Measurements from ENCODE around the gene TBATA. TPM values are rescaled to one million over a fixed set of nuclear protein-coding genes. Genes with fewer than 3 reads are reported as not detected.

TBATA gene
- total RNA-seq, 1 experiment from 2014 or later, result not detected

DNA sequence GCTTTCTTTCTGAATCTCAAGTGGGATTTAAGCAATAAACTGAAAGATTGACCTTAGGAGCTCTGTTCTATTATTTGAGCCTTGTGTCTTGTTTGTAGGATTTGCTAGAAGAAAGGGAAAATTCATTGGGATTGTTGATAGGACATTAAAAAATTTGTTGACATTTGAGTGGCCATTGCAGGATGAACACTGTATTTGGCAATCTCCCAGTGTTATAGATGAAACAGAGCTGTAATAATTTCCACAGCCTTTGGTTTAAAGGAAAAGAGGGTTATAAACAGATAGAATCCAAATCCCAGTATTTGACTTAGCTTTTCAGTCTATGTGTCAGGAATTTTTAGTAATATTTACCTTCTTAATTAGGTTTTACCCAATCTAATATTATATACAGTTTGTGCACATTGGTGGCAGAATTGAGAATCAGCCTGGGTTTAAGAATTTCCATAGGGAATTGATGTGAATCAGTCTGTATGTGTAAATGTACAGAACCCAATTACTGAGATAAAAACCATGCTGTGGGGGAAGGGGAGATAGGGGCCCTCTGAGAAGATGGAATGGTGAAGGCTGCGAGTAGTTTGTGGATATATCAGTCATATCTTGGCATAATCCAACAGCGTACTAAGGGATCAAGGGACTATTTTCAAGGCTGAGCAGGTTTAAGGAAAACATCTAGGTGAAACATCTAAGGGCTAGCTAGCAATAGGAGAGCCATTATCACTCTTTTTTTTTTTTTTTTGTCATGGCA, 37.1 kb upstream of the TBATA start:
- Mint-ChIP-seq H3K9me3 (no peaks in the 10 kb centered on the region), H3K36me3 (peaks cover 26% of the 10 kb centered on the region), H3K27me3 (ENCODE audit: low read depth) (no peaks in the 10 kb centered on the region), H3K4me3 (no peak overlapping the region), H3K4me1 (peaks cover 9% of the 10 kb centered on the region), H3K27ac (no peak overlapping the region)
- ATAC-seq (no peak), DNase-seq (ENCODE audit: low spot score) (no peak)
- ChIA-PET POLR2A (no interaction called here), CTCF (no interaction called here)
- TF ChIP-seq, protein P1, sequence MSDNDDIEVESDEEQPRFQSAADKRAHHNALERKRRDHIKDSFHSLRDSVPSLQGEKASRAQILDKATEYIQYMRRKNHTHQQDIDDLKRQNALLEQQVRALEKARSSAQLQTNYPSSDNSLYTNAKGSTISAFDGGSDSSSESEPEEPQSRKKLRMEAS (CRISPR knock-in tag; IDR thresholded peaks at IDR 0.05), result no peak
- TF ChIP-seq FOXK1 (CRISPR knock-in tag; IDR thresholded peaks at IDR 0.05) (no peak), RORB (CRISPR knock-in tag; IDR thresholded peaks at IDR 0.05) (no peak), JAZF1 (CRISPR knock-in tag; IDR thresholded peaks at IDR 0.05) (no peak), SMAD3 (CRISPR knock-in tag; IDR thresholded peaks at IDR 0.05; ENCODE audit: borderline replicate concordance) (no peak), ZNF121 (CRISPR knock-in tag; IDR thresholded peaks at IDR 0.05) (no peak), TEAD4 (CRISPR knock-in tag; IDR thresholded peaks at IDR 0.05) (no peak), ZNF232 (CRISPR knock-in tag; IDR thresholded peaks at IDR 0.05) (no peak), OVOL2 (CRISPR knock-in tag; IDR thresholded peaks at IDR 0.05; ENCODE audit: borderline replicate concordance) (no peak), NR3C1 (CRISPR knock-in tag; conservative IDR thresholded peaks at IDR 0.05; ENCODE audit: low read depth) (no peak), CREB1 (CRISPR knock-in tag; IDR thresholded peaks at IDR 0.05) (no peak), NFATC4 (CRISPR knock-in tag; IDR thresholded peaks at IDR 0.05) (no peak), ZNF396 (CRISPR knock-in tag; IDR thresholded peaks at IDR 0.05; ENCODE audit: borderline replicate concordance) (no peak)
- TF ChIP-seq, protein P2, sequence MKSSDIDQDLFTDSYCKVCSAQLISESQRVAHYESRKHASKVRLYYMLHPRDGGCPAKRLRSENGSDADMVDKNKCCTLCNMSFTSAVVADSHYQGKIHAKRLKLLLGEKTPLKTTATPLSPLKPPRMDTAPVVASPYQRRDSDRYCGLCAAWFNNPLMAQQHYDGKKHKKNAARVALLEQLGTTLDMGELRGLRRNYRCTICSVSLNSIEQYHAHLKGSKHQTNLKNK (CRISPR knock-in tag; IDR thresholded peaks at IDR 0.05), result no peak
- TF ChIP-seq, protein P3, sequence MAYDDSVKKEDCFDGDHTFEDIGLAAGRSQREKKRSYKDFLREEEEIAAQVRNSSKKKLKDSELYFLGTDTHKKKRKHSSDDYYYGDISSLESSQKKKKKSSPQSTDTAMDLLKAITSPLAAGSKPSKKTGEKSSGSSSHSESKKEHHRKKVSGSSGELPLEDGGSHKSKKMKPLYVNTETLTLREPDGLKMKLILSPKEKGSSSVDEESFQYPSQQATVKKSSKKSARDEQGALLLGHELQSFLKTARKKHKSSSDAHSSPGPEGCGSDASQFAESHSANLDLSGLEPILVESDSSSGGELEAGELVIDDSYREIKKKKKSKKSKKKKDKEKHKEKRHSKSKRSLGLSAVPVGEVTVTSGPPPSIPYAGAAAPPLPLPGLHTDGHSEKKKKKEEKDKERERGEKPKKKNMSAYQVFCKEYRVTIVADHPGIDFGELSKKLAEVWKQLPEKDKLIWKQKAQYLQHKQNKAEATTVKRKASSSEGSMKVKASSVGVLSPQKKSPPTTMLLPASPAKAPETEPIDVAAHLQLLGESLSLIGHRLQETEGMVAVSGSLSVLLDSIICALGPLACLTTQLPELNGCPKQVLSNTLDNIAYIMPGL (CRISPR knock-in tag; IDR thresholded peaks at IDR 0.05), result no peak

DNA sequence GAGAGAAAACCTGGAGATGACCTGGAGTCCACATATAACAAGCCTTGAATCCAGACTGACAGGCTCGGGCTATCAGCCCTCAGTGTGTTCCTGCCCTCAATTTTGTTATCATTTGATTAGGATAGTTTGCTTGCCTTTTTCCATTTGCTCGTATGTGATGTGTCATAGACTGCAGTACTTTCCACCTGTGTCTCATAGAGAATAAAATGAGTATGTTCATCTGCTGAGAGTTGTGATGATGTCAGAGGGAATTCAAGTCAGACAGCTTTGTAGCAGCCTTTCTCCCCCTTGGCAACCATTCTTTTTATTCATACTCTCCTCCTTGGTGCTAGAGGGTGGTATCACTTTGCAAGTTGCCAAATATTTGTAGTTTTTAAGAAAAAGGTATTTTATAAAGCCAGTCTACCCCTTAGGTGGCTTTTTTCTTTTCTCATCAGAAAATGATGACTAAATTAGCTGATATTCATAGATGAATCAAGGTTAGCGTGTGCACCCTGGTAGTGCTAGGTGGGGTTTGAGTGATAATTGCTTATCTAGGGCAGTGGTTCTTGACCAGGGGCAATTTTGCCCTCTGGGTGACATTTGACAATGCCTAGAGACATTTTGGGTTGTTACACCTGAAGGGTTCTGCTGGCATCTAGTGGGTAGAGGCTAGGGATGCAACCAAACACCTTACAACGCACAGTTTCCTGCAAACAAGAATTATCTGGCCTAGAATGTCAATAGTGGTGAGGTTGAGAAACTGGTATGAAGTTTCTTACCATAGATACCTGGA, 36.0 kb upstream of the TBATA start:
- POLR2A ChIA-PET, result no interaction called here
- ATAC-seq, result no peak
- Mint-ChIP-seq H3K4me3 (no peak overlapping the region), H3K9me3 (no peaks in the 10 kb centered on the region), H3K27ac (no peak overlapping the region; the same call in 1 of the 2 replicates), H3K27me3 (ENCODE audit: low read depth) (no peaks in the 10 kb centered on the region), H3K4me1 (peaks cover 15% of the 10 kb centered on the region), H3K36me3 (peaks cover 26% of the 10 kb centered on the region)
- DNase-seq (ENCODE audit: low spot score), result no peak
- TF ChIP-seq ZNF671 (CRISPR knock-in tag; IDR thresholded peaks at IDR 0.05), result no peak
- TF ChIP-seq RELA (CRISPR knock-in tag; IDR thresholded peaks at IDR 0.05; ENCODE audit: borderline replicate concordance), result no peak
- TF ChIP-seq, protein P4, sequence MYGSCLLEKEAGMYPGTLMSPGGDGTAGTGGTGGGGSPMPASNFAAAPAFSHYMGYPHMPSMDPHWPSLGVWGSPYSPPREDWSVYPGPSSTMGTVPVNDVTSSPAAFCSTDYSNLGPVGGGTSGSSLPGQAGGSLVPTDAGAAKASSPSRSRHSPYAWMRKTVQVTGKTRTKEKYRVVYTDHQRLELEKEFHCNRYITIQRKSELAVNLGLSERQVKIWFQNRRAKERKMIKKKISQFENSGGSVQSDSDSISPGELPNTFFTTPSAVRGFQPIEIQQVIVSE (CRISPR knock-in tag; IDR thresholded peaks at IDR 0.05; ENCODE audit: borderline replicate concordance), result no peak
- TF ChIP-seq, protein P5, sequence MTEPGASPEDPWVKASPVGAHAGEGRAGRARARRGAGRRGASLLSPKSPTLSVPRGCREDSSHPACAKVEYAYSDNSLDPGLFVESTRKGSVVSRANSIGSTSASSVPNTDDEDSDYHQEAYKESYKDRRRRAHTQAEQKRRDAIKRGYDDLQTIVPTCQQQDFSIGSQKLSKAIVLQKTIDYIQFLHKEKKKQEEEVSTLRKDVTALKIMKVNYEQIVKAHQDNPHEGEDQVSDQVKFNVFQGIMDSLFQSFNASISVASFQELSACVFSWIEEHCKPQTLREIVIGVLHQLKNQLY (CRISPR knock-in tag; IDR thresholded peaks at IDR 0.05), result no peak
- TF ChIP-seq SOX15 (CRISPR knock-in tag; IDR thresholded peaks at IDR 0.05), result no peak
- TF ChIP-seq FOXJ3 (CRISPR knock-in tag; IDR thresholded peaks at IDR 0.05; ENCODE audit: borderline replicate concordance), result no peak
- TF ChIP-seq, protein P6, sequence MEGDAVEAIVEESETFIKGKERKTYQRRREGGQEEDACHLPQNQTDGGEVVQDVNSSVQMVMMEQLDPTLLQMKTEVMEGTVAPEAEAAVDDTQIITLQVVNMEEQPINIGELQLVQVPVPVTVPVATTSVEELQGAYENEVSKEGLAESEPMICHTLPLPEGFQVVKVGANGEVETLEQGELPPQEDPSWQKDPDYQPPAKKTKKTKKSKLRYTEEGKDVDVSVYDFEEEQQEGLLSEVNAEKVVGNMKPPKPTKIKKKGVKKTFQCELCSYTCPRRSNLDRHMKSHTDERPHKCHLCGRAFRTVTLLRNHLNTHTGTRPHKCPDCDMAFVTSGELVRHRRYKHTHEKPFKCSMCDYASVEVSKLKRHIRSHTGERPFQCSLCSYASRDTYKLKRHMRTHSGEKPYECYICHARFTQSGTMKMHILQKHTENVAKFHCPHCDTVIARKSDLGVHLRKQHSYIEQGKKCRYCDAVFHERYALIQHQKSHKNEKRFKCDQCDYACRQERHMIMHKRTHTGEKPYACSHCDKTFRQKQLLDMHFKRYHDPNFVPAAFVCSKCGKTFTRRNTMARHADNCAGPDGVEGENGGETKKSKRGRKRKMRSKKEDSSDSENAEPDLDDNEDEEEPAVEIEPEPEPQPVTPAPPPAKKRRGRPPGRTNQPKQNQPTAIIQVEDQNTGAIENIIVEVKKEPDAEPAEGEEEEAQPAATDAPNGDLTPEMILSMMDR (IDR thresholded peaks at IDR 0.05), result no peak
- CTCF ChIA-PET, result no interaction called here
